AG04450 (cell line): Measurements from ENCODE around the gene IQUB. TPM values are rescaled to one million over a fixed set of nuclear protein-coding genes. Genes with fewer than 3 reads are reported as not detected.

Experiments
- CTCF ChIA-PET: fragments of 300-600, 350-600 bp; formaldehyde crosslinking; extraction: SDS; loops from one replicate; lab custom pipeline; 2022; ENCODE audit warnings: antibody characterized with exemption, inconsistent platforms; lab: Charles Lee
- POLR2A ChIA-PET: fragments of 350-600 bp; formaldehyde crosslinking; extraction: SDS; loops from one replicate; lab custom pipeline; 2021; ENCODE audit warnings: antibody characterized with exemption, inconsistent platforms; lab: Yijun Ruan, JAX
- DNase-seq: peaks from one replicate; pipeline ENCODE4 v3.0.0-alpha.2; 2011; ENCODE audit warnings: low read depth, low spot score
- H3K27ac ChIP-seq: one replicate; pipeline ENCODE4 v1.5.1; 2012; ENCODE audit warnings: low read depth, low read length, control low read depth
- H3K27me3 ChIP-seq: one replicate; pipeline ENCODE4 v1.6.0; 2012; ENCODE audit warnings: low read length; ENCODE audit not compliant: control insufficient read depth, insufficient read depth
- H3K4me3 ChIP-seq: 2 replicates; pipeline ENCODE4 v1.5.1; 2011; ENCODE audit warnings: mild to moderate bottlenecking, low read depth, low read length, control low read depth
- H3K9me3 ChIP-seq: 2 replicates; pipeline ENCODE4 v1.5.1; 2012; ENCODE audit warnings: low read length; ENCODE audit not compliant: control insufficient read depth, insufficient read depth
- CTCF ChIP-seq: IDR thresholded peaks from 2 replicates; pipeline ENCODE4 v1.5.1; 2011; ENCODE audit warnings: low read depth, low read length, control low read depth, inconsistent platforms
- polyA plus RNA-seq: library from polyadenylated mRNA; depleted of rRNA; stranded (reverse); fragments of >200 nt; gene quantifications from 2 replicates; pipeline ENCODE4 v1.2.3, GENCODE V29; 2011

IQUB gene
- polyA plus RNA-seq, 1 experiment = 0.06 TPM

- H3K27ac ChIP-seq = no peak overlapping the region
- no peak for DNase-seq
- H3K27me3 ChIP-seq = no peaks in the 10 kb centered on the region
- POLR2A ChIA-PET = no interaction called here
- no peak for TF ChIP-seq CTCF
- no peak overlapping the region for H3K4me3 ChIP-seq
- H3K9me3 ChIP-seq = no peaks in the 10 kb centered on the region; the same call in 1 of the 2 replicates
- CTCF ChIA-PET = interaction anchor here (1.1 kb wide), 1 partner anchor 38 kb away, joined by 3 read pairs; no protein-coding TSS in a partner anchor
These were observed 78.4 kb downstream of the IQUB start for GRCh38 chr7:123455965-123456470.

GRCh38 chr7:123440101-123440548 lies 94.3 kb downstream of the IQUB start:
- Histone ChIP-seq H3K9me3 (peaks cover 4% of the 10 kb centered on the region), H3K4me3 (no peak overlapping the region), H3K27ac (no peak overlapping the region), H3K27me3 (no peaks in the 10 kb centered on the region)
- ChIA-PET POLR2A (no interaction called here), CTCF (no interaction called here)
- no peak for DNase-seq
- TF ChIP-seq CTCF = no peak

GRCh38 chr7:123439191-123439590 lies 95.2 kb downstream of the IQUB start:
- TF ChIP-seq CTCF = no peak
- POLR2A ChIA-PET = no interaction called here
- H3K27ac ChIP-seq = no peak overlapping the region
- H3K9me3 ChIP-seq = peaks cover 4% of the 10 kb centered on the region
- H3K27me3 ChIP-seq = no peaks in the 10 kb centered on the region
- DNase-seq = no peak
- H3K4me3 ChIP-seq = no peak overlapping the region
- CTCF ChIA-PET = no interaction called here

GRCh38 chr7:123437447-123437995 lies 96.9 kb downstream of the IQUB start:
- no peak overlapping the region for H3K27ac ChIP-seq
- DNase-seq = no peak
- H3K27me3 ChIP-seq = no peaks in the 10 kb centered on the region
- ChIA-PET POLR2A (no interaction called here), CTCF (no interaction called here)
- peaks cover 4% of the 10 kb centered on the region; the same call in 1 of the 2 replicates for H3K9me3 ChIP-seq
- no peak for TF ChIP-seq CTCF
- no peak overlapping the region for H3K4me3 ChIP-seq

- ChIA-PET CTCF (no interaction called here), POLR2A (no interaction called here)
- H3K27ac ChIP-seq = no peak overlapping the region
- DNase-seq = no peak
- H3K9me3 ChIP-seq = peaks cover 4% of the 10 kb centered on the region; the same call in 1 of the 2 replicates
- no peak overlapping the region for H3K4me3 ChIP-seq
- no peaks in the 10 kb centered on the region for H3K27me3 ChIP-seq
- TF ChIP-seq CTCF = no peak
These were observed 99.2 kb downstream of the IQUB start for GRCh38 chr7:123435080-123435700.
